Hematopoietic multipotent progenitor cell treated with erythropoietin and hydrocortisone succinate and interleukin-3 and kit ligand, for 8 days (in vitro differentiated cells): ENCODE results near the gene A1BG.
"Not testable (repeated sequence)": the region's sequence is repeated elsewhere in the genome, so short reads cannot be mapped to it uniquely, and the experiment has no call there.

Experiments
- DNase-seq: peaks from one replicate; pipeline ENCODE4 v3.0.0-alpha.2; 2015

A1BG gene

DNA sequence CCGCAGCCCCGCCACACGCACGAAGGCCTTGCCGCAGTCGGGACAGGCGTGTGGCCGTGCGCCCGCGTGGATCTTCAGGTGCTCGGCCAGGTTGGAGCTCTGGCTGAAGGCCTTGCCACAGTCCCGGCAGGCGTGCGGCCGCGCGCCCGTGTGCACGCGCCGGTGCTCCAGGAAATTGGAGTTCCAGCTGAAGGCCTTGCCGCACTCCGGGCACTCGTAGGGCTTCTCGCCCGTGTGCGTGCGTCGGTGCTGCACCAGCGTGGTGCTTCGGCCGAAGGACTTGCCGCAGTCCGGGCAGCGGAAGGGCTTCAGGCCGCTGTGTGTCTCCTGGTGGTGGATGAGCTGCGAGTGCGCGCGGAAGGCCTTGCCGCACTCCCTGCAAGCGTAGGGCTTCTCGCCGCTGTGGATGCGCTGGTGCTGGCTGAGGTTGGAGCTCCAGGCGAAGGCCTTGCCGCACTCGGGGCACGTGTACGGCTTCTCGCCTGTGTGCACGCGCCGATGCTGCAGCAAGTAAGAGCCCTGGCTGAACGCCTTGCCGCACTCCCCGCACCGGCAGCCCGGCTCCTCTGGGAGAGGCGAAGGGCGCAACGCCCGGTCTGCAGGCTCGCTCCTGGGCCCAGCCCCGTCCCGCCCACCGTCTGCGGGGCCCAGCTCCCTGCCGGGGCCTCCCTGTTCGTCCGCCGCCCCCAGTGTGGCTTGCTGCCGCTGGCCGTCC, 3.6 kb upstream of the A1BG start:
- no peak for DNase-seq

DNA sequence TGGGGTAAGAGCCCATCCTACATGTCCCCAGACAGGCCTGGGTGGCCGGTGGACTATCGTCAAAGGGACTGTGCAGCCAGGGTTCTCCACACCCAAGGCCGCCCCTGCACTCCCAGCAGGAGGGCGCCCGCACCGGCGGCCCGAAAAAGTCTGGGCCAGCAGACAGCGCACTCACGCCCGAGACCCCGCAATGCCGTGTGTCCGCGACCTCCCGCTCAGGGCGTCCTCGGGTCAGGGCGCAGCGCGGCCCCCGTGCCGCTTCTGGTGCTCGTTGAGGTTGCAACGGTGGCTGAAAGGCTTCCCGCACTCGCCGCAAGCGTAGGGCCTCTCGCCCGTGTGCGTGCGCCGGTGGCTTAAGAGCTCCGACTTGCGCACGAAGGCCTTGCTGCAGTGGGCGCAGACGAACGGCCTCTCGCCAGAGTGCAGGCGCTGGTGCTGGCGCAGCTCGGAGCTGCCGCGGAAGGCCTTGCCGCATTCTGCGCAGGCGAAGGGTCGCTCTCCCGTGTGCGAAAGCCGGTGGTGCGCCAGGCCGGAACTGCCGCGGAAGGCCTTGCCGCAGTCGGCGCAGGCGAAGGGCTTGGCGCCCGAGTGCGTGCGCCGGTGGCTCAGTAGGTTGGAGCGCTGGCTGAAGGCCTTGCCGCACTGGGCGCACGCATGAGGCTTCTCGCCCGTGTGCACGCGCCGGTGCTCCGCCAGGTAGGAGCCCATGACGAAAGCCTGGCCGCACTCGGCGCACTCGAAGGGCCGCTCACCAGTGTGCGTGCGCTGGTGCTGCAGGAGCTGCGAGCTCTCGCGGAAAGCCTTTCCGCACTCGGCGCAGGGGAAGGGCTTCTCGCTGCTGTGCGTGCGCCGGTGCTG, 2.8 kb upstream of the A1BG start:
- DNase-seq: peak; percentile 13

GRCh38 chr19:58355215-58355796, 2.0 kb upstream of the A1BG start:
- DNase-seq: no peak

DNA sequence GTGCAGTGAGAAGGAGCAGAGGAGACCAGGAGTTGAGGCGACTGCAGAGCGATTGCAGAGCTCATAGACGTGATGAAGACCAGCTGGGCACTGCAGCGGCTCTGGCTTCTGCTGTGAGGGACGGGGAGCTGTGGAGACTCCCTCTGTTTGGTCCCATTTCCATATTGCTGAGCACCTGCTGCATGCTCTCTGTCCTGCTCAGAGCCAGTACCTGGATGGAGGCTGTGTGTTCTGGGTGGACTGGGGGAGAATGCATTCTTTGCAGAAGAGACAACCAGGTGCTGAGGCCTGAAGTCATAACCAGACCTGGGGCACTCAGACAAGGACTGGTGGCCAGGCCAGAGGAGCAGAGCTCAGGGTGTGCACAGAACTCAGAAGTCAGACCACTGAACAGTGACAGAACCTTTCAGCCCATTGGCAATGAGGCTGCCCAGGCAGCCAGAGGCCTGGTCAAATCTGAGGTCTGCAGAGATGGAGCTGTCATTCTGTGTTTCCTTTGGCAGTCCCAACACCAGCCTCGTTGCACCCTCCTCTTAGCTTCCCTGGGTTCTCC, 1.3 kb upstream of the A1BG start:
- no peak for DNase-seq

DNA sequence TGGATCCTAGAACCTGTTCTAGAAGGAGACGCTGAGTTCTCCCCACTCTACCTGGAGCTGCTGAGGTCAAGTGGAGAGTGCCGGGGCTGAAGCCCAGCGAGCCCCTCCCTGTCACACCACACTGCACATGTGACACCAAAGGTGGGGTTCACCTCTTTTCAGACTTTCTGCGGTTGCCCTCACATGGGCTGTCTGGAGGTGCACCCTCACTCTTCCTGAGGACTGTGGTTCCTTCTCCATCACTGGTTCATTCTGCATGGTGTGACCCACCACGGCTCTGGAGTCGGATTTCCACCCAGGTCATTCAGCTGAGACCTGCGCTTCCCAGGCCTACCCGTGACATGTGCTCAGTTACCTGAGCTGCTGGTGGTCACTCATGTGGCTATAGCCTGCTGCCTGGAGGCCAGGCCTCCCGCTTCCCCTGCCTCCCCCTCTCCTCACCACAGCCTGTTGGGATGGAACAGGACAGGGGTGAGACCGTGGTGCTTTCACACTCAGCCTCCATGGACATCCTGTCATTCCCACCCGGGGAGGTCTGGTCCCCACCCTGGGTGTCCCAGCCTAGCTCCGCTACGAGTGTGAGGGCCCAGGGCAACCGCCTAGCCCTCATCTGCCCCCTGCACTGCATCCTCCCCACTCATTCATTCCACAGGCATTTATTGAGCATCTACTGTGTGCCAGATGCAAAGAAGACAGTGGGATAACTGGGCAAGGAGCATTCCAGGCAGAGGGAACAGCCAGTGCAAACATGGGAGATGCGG, 605 bp upstream of the A1BG start:
- no peak for DNase-seq

DNA sequence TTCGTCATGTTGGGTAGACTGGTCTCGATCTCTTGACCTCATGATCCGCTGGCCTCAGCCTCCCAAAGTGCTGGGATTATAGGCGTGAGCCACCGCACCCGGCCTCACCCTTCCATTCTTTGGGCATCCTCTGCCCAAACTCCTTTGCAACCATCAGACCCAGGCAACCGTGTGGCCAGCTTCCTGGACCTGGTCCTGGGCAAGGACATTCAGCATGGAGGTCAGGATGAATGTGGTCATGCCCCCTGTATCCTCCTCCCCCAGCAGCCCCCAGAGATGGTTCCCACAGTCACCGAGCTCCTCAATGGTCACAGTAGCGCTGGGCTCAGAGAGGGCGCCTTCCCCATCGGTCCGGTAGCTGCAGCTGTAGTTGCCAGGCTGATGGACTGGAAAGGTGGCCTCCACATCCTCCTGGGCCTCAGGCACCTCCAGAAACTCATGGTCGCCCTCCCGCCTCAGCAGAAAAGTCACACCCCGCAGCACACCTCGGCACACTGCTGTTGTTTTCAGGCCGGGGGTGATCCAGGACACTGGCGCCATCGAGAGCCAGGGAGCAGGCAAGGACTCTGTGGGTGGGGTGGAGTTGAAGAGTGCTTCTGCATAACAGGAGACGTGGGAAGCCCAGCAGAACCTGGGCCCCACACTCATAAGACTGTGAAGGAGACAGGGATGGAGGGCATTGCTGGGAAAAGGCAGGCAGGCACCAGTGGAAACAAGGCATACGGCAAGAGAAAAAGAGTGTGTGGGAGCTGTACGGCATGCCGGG, 1.1 kb downstream of the A1BG start:
- DNase-seq: no peak

DNA sequence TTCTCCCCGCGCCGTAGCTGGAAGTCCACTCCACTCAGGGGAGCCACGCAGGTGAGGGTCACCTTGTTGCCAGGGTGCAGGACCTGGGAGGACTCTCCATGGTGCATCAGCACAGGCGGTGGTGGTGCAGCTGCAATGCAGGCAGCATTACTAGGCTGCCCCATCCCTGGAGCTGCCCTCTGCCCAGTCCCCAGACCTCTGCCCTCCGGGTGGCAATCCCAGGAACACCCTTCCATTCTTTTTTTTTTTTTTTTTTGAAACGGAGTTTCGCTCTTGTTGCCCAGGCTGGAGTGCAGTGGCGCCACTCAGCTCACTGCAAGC, 1.8 kb downstream of the A1BG start:
- DNase-seq: no peak

GRCh38 chr19:58350871-58351557, 2.3 kb downstream of the A1BG start:
- no peak for DNase-seq

DNA sequence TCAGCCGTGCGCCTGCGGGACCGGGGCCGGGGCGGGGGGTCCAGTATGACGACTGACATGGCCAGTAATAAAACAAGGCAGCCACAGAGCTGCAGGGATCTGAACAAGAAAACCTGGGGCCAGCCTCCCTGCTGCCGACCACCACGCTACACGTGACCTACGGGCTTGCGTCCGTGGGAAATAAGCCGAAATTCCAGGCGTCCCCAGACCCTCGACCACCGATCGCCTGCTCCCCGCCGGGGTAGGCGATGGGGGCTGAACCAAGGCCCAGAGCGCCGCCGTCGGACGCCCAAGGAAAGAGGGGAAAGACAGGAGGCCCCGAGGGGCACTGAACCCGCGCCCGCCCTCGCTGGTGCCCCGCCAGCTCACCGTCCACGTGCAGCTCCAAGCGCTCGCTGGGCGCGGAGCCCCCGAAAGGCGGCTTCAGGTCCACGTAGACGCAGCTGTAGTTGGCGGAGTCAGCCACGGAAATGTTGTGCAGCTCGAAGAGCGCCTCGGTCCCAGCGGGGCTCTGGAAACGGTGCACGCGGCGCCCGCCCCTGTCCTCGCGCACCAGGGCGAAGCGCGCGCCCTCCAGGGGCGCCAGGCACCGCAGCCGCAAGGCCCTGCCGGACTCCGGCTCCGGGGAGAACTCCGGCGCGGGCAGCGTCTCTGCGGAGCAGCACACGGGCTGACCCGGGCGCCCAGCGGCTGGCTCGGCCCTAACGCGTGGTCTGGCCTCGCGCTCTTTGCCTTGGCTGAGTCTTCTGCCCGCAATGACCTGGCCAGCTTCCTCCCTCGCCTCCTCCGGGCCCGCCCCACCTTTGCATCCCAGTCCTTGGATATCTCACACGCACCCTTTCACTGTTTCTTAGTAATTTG, 3.1 kb downstream of the A1BG start:
- no peak for DNase-seq

DNA sequence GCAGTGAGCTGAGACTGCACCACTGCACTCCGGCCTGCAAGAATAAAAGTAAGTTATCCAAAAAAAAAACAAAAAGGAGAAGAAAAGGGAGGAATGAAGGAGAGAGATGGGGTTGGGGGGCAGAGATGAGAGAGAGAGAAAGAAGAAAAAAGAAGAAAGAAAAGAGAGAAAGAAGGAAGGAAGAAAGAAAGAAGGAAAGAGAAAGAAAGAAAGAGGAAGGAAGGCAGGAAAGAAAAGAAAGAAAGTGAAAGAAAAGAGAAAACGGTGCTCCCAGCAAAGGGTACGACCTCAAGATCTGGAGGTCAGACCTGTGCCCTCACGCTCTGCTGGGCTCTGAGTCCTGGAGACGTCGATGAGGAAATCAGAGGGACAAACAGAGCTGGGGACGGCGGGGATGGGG, 3.7 kb downstream of the A1BG start:
- DNase-seq: no peak

DNA sequence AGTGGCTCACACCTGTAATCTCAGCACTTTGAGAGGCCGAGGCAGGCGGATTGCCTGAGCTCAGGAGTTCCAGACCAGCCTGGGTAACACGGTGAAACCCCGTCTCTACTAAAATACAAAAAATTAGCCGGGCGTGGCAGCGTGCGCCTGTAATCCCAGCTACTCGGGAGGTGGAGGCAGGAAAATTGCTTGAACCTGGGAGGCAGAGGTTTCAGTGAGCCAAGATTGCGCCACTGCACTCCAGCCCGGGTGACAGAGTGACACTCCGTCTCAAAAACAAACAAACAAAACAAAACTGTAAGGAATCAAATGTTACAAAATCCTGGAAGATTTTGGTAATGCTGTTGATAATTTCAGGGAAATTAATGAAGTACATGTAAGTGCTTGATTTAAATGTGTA, 5.2 kb downstream of the A1BG start:
- DNase-seq: not testable (repeated sequence)

DNA sequence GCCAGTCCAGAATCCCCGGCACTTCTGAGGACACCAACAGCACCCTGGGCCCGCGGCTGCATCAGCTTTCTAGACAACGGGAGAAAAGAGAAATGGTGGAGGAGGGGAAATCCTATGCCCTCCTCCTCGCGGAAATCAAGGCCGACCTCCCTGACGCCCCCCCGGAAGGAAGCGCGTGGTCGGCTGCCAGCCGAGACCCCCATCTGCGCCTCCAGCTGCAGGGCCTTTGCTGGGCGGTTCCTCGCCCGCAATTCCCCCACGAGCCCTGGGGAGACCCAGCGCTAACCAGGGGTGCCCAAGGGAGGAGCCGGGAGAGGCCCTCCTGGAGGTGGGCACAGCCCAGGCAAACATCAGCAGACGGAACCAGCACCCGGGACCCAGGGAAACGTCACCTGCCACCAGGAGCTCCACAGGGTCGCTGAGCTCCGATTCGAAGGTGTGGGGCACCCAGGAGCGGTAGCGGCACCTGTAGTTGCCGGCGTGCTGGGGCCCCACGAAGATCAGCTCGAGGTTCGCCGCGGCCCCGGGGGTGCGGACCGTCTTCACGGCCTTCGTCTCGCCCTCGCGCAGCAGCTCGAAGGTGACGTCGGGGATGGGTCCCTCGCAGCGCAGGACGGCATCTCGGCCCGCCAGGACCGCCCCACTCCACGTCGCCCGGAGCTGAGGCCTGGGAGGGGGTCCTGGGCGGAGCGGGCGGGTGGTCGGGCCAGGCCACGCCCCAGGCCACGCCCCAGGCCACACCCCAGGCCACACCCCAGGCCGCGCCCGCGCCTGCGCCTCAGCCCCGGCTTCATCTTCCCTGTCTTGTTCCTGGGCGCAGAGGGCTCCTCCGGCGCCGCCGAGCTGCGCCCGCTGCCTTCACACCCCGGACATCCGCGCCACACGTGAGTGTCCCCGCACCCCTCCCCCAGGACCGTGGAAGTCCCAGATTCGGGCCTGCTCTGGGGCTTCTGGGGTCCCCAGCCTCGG, 6.0 kb downstream of the A1BG start:
- no peak for DNase-seq

DNA sequence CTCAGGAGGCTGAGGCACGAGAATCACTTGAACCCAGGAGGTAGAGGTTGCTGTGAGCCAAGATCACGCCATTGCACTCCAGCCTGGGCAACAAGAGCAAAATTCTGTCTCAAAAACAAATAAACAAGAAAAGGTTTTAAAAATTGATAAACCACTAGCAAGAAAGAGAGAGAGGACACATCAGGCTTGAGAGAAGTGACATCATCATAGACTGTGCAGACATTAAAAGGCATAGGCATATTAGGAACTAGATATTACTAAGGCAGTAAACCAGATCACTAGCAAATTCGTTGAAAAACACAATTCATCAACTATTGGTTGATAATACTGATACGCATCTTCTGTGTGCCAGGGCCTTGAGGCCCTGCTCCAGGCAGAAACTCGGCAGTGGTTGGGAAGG, 7.7 kb downstream of the A1BG start:
- no peak for DNase-seq

- no peak for DNase-seq
Measured at GRCh38 chr19:58338825-58339558, 14.3 kb downstream of the A1BG start.

- DNase-seq: no peak
Measured at GRCh38 chr19:58338336-58338735, 15.0 kb downstream of the A1BG start.

- DNase-seq: no peak
Measured at GRCh38 chr19:58336820-58337219, 16.5 kb downstream of the A1BG start.

GRCh38 chr19:58336216-58336615, 17.1 kb downstream of the A1BG start:
- DNase-seq: no peak

DNA sequence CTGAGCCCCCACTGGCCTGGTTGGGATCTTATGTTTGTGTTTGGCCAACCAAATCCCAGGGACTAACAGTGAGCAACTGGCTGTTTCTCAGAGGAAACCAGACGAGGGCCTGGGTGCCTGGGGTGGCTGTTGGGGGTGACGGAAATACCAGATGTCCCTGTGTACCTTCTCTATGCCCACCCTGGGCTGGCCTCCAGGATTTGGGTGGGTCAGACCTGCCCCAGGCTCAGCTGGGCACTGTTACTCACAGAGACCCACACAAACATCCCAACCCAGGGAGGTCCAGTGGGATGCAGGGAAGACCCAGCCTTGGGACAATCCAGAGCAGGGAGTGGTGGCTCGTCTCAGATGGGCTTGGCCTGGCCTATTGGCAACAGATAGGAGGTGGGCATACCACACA, 17.7 kb downstream of the A1BG start:
- no peak for DNase-seq
